Measurements from ENCODE around the gene WIPF3.

DNA sequence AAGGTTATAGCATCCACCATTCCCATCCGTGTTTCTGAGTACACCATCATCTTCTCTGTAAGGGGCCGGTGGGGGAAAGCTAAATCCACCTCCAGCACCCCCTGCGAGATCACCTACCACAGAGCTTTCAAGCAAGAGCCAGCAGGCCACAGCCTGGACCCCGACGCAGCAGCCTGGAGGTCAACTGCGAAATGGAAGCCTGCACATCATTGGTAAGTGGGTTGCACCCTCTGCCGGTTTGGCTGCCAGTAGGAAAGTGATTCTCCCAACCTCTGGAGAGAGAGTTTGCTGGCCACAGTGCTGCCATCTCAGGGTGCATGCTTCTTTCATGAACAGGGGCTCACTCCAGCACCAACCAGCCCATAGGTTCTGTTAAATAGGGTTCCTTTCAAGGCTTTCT lies 81.7 kb downstream of the WIPF3 start:
- TF ChIP-seq, protein P1, sequence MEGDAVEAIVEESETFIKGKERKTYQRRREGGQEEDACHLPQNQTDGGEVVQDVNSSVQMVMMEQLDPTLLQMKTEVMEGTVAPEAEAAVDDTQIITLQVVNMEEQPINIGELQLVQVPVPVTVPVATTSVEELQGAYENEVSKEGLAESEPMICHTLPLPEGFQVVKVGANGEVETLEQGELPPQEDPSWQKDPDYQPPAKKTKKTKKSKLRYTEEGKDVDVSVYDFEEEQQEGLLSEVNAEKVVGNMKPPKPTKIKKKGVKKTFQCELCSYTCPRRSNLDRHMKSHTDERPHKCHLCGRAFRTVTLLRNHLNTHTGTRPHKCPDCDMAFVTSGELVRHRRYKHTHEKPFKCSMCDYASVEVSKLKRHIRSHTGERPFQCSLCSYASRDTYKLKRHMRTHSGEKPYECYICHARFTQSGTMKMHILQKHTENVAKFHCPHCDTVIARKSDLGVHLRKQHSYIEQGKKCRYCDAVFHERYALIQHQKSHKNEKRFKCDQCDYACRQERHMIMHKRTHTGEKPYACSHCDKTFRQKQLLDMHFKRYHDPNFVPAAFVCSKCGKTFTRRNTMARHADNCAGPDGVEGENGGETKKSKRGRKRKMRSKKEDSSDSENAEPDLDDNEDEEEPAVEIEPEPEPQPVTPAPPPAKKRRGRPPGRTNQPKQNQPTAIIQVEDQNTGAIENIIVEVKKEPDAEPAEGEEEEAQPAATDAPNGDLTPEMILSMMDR (IDR thresholded peaks at IDR 0.05; ENCODE audit: low read depth, low read length, missing input control), result no peak
- TF ChIP-seq GABPA (IDR thresholded peaks at IDR 0.05 in 1 of 2, conservative IDR thresholded peaks at IDR 0.05 in 1 of 2) (no peak), EGR1 (IDR thresholded peaks at IDR 0.05; ENCODE audit: low read depth in 2 of 2) (no peak), JUND (IDR thresholded peaks at IDR 0.05) (no peak), RAD21 (IDR thresholded peaks at IDR 0.05) (no peak), SP1 (IDR thresholded peaks at IDR 0.05) (no peak), RXRA (IDR thresholded peaks at IDR 0.05) (no peak), TAF1 (conservative IDR thresholded peaks at IDR 0.05) (no peak), YY1 (IDR thresholded peaks at IDR 0.05) (no peak)
- TF ChIP-seq, protein P2, sequence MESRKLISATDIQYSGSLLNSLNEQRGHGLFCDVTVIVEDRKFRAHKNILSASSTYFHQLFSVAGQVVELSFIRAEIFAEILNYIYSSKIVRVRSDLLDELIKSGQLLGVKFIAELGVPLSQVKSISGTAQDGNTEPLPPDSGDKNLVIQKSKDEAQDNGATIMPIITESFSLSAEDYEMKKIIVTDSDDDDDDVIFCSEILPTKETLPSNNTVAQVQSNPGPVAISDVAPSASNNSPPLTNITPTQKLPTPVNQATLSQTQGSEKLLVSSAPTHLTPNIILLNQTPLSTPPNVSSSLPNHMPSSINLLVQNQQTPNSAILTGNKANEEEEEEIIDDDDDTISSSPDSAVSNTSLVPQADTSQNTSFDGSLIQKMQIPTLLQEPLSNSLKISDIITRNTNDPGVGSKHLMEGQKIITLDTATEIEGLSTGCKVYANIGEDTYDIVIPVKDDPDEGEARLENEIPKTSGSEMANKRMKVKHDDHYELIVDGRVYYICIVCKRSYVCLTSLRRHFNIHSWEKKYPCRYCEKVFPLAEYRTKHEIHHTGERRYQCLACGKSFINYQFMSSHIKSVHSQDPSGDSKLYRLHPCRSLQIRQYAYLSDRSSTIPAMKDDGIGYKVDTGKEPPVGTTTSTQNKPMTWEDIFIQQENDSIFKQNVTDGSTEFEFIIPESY (IDR thresholded peaks at IDR 0.05), result no peak
- TF ChIP-seq, protein P3, sequence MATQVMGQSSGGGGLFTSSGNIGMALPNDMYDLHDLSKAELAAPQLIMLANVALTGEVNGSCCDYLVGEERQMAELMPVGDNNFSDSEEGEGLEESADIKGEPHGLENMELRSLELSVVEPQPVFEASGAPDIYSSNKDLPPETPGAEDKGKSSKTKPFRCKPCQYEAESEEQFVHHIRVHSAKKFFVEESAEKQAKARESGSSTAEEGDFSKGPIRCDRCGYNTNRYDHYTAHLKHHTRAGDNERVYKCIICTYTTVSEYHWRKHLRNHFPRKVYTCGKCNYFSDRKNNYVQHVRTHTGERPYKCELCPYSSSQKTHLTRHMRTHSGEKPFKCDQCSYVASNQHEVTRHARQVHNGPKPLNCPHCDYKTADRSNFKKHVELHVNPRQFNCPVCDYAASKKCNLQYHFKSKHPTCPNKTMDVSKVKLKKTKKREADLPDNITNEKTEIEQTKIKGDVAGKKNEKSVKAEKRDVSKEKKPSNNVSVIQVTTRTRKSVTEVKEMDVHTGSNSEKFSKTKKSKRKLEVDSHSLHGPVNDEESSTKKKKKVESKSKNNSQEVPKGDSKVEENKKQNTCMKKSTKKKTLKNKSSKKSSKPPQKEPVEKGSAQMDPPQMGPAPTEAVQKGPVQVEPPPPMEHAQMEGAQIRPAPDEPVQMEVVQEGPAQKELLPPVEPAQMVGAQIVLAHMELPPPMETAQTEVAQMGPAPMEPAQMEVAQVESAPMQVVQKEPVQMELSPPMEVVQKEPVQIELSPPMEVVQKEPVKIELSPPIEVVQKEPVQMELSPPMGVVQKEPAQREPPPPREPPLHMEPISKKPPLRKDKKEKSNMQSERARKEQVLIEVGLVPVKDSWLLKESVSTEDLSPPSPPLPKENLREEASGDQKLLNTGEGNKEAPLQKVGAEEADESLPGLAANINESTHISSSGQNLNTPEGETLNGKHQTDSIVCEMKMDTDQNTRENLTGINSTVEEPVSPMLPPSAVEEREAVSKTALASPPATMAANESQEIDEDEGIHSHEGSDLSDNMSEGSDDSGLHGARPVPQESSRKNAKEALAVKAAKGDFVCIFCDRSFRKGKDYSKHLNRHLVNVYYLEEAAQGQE (IDR thresholded peaks at IDR 0.05), result no peak
- TF ChIP-seq, protein P4, sequence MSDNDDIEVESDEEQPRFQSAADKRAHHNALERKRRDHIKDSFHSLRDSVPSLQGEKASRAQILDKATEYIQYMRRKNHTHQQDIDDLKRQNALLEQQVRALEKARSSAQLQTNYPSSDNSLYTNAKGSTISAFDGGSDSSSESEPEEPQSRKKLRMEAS (IDR thresholded peaks at IDR 0.05), result no peak

Measured in liver (tissue), 3 donors.